Adipocyte (in vitro differentiated cells): Measurements from ENCODE around the gene IPO5.
A peak's percentile ranks its signal among the peaks of the same experiment; 100 is the strongest.
"Not testable (repeated sequence)": the region's sequence is repeated elsewhere in the genome, so short reads cannot be mapped to it uniquely, and the experiment has no call there.

Experiments
- DNase-seq: peaks from one replicate; pipeline ENCODE4 v3.0.0-alpha.2; 2015; ENCODE audit warnings: low read depth
- H3K27me3 ChIP-seq: replicated peaks from 2 replicates; pipeline ENCODE4 v1.7.0; 2013; ENCODE audit warnings: mild to moderate bottlenecking, low read length, moderate library complexity; ENCODE audit not compliant: control insufficient read depth, insufficient read depth
- H3K36me3 ChIP-seq: 2 replicates; pipeline ENCODE4 v1.7.0; 2013; ENCODE audit warnings: low read length, mild to moderate bottlenecking, moderate library complexity; ENCODE audit not compliant: control insufficient read depth, insufficient read depth, severe bottlenecking
- H3K4me1 ChIP-seq: 2 replicates; pipeline ENCODE4 v1.7.0; 2013; ENCODE audit warnings: mild to moderate bottlenecking, low read length, moderate library complexity; ENCODE audit not compliant: control insufficient read depth, insufficient read depth
- H3K4me3 ChIP-seq: 2 replicates; pipeline ENCODE4 v1.7.0; 2013; ENCODE audit warnings: mild to moderate bottlenecking, low read length, moderate library complexity
- H3K9ac ChIP-seq: 2 replicates; pipeline ENCODE4 v1.7.0; 2013; ENCODE audit warnings: mild to moderate bottlenecking, low read length, moderate library complexity
- H3K9me3 ChIP-seq: 2 replicates; pipeline ENCODE4 v1.7.0; 2013; ENCODE audit warnings: mild to moderate bottlenecking, low read length, moderate library complexity; ENCODE audit not compliant: control insufficient read depth

Gene IPO5

DNA sequence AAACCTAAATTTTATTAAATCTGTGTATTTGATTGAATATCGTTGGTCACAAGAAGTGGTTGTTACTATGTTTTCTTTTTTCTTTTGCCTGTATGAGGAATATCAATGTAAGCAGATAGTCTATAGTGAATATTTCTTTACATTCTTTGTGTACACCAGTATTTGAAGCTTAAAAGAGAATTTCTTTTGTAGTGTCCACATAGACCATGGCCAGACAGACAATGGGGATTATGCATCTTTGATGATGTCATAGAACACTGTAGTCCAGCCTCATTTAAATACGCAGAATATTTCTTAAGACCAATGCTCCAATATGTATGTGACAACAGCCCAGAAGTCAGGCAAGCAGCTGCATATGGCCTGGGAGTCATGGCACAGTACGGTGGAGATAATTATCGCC, 64.8 kb downstream of the IPO5 start:
- H3K9me3 ChIP-seq: no peaks in the 10 kb centered on the region
- no peak overlapping the region for H3K9ac ChIP-seq
- H3K36me3 ChIP-seq: peaks cover 94% of the 10 kb centered on the region
- H3K4me3 ChIP-seq: no peak overlapping the region
- no peaks in the 10 kb centered on the region for H3K27me3 ChIP-seq
- H3K4me1 ChIP-seq: peaks cover 22% of the 10 kb centered on the region
- DNase-seq: no peak

GRCh38 chr13:98019186-98019585, 65.7 kb downstream of the IPO5 start:
- Histone ChIP-seq H3K9me3 (no peaks in the 10 kb centered on the region), H3K4me1 (peaks cover 21% of the 10 kb centered on the region), H3K36me3 (peaks cover 94% of the 10 kb centered on the region), H3K27me3 (no peaks in the 10 kb centered on the region), H3K4me3 (no peak overlapping the region), H3K9ac (no peak overlapping the region)
- no peak for DNase-seq

GRCh38 chr13:98020271-98020670, 66.8 kb downstream of the IPO5 start:
- Histone ChIP-seq H3K4me3 (no peak overlapping the region), H3K4me1 (peaks cover 10% of the 10 kb centered on the region), H3K9ac (no peak overlapping the region), H3K36me3 (peaks cover 94% of the 10 kb centered on the region), H3K27me3 (no peaks in the 10 kb centered on the region), H3K9me3 (no peaks in the 10 kb centered on the region)
- no peak for DNase-seq

- Histone ChIP-seq H3K4me3 (no peak overlapping the region), H3K4me1 (peaks cover 21% of the 10 kb centered on the region), H3K27me3 (no peaks in the 10 kb centered on the region), H3K9ac (no peak overlapping the region), H3K36me3 (peaks cover 75% of the 10 kb centered on the region), H3K9me3 (no peaks in the 10 kb centered on the region)
- peak; percentile 68 for DNase-seq
Measured at GRCh38 chr13:98022210-98022609, 68.7 kb downstream of the IPO5 start.

DNA sequence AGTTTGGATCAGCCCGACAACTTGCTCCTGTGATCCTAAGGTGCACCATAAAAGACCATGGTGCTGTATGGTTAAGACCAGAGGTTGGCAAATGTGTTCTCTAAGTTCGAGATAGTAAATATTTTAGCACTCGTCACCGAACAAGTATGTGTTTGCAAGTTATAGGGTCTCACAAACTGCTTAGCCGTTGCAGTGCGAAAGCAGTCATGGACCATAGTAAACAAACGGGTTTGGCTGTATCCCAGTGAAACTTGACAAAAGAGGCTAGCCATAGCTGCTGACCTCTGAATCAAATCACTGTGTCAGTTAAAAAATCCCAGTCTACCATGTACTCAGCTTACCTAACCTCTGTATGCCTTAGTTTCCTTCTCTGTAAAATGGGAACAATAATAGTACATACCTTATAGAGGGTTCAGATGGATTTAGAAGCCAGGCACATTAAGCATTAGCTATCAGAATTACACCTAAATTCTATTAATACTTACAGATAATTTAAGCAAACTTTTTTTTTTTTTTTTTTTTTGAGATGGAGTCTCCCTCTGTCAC, 72.1 kb downstream of the IPO5 start:
- no peaks in the 10 kb centered on the region for H3K27me3 ChIP-seq
- H3K9me3 ChIP-seq: no peaks in the 10 kb centered on the region
- peaks cover 21% of the 10 kb centered on the region for H3K4me1 ChIP-seq
- DNase-seq: no peak
- peaks cover 42% of the 10 kb centered on the region for H3K36me3 ChIP-seq
- no peak overlapping the region for H3K4me3 ChIP-seq
- no peak overlapping the region for H3K9ac ChIP-seq

DNA sequence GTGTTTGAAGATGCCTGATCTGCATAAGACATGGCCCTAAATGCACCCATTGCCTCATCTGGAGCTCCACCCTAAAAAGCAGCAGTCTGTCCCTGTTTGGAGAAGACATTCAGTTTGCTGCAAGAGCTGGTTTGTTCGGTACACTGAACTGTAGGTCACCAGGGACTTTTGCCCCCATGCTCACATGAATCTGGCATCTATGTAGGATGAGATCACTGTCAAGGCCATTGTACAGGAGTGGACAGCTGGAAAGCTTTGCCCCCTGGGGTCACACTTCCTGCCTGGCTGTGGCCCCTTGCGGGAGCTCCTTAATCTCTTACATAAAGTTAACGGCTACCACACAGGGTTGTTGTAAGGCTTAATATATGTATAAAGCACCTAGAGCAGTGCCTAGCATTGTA, 73.0 kb downstream of the IPO5 start:
- peaks cover 33% of the 10 kb centered on the region for H3K36me3 ChIP-seq
- no peak overlapping the region for H3K9ac ChIP-seq
- no peaks in the 10 kb centered on the region for H3K9me3 ChIP-seq
- H3K4me1 ChIP-seq: peaks cover 21% of the 10 kb centered on the region
- H3K4me3 ChIP-seq: no peak overlapping the region
- peak; percentile 20 for DNase-seq
- H3K27me3 ChIP-seq: no peaks in the 10 kb centered on the region

DNA sequence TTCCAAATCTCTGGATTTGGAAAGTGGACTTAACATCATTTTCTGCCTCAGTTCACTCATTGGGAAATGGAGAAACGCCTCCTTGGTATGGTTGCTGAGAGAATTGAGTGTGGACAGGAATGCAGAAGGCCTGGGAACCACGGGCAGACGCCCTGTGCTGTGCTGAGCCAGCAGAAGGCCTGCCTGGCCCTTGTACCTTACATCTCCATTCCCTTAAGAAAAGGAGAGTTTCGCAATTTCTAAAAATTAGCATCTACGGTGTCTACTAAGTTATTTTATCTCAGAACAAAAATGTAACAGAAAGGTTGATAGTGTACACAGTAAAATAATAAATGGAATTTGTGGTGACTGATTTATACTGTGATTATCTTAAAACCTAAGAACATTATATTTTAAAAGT, 78.7 kb downstream of the IPO5 start:
- no peaks in the 10 kb centered on the region for H3K9me3 ChIP-seq
- H3K27me3 ChIP-seq: no peaks in the 10 kb centered on the region
- peak; percentile 7 for DNase-seq
- no peaks in the 10 kb centered on the region for H3K36me3 ChIP-seq
- peaks cover under 1% of the 10 kb centered on the region for H3K4me1 ChIP-seq
- no peak overlapping the region for H3K9ac ChIP-seq
- H3K4me3 ChIP-seq: no peak overlapping the region

DNA sequence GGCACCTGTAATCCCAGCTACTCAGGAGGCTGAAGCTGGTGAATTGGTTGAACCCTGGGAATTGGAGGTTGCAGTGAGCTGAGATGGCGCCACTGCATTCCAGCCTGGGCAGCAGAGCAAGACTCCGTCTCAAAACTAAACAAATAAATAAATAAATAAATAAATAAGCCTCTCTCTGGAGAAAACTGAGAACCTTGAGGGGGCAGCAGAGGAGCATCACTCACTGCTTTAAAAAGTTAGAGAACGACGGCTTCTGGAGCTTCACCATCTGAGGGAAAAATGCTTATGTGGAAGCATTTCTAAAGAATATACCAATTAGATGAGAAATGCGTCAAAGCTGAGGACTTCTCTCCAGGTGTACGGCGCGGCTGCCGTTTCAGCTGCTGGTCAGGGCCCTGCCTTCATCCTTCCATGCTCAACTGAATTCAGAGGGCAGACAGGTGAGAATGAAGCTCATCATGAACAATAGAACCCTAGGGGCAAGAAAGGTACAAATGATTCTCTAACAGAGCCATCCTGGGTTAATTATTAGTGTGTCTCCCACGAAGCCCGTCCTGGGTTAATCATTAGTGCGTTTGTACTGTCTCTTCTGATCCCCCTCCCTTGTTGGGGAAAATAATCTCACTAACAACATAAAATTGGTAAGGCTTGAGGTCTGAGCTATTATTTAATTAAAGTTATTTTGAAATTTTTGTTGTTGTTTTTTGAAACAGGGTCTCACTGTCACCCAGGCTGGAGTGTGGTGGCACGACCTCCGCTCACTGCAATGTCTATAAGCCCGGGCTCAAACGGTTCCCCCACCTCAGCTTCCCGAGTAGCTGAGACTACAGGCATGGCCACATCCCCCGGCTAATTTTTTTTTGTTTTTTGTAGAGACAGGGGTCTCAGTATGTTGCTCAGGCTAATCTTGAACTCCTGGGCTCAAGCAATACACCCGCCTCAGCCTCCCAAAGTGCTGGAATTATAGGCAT, 80.1 kb downstream of the IPO5 start:
- no peaks in the 10 kb centered on the region for H3K4me1 ChIP-seq
- no peaks in the 10 kb centered on the region for H3K36me3 ChIP-seq
- DNase-seq: peak; percentile 79
- H3K27me3 ChIP-seq: no peaks in the 10 kb centered on the region
- no peaks in the 10 kb centered on the region for H3K9me3 ChIP-seq
- H3K4me3 ChIP-seq: no peak overlapping the region
- no peak overlapping the region for H3K9ac ChIP-seq

- no peak overlapping the region for H3K4me3 ChIP-seq
- no peak for DNase-seq
- H3K4me1 ChIP-seq: no peaks in the 10 kb centered on the region
- H3K36me3 ChIP-seq: no peaks in the 10 kb centered on the region
- H3K9ac ChIP-seq: no peak overlapping the region
- no peaks in the 10 kb centered on the region for H3K27me3 ChIP-seq
- no peaks in the 10 kb centered on the region for H3K9me3 ChIP-seq
Measured at GRCh38 chr13:98035373-98035772, 81.9 kb downstream of the IPO5 start.

DNA sequence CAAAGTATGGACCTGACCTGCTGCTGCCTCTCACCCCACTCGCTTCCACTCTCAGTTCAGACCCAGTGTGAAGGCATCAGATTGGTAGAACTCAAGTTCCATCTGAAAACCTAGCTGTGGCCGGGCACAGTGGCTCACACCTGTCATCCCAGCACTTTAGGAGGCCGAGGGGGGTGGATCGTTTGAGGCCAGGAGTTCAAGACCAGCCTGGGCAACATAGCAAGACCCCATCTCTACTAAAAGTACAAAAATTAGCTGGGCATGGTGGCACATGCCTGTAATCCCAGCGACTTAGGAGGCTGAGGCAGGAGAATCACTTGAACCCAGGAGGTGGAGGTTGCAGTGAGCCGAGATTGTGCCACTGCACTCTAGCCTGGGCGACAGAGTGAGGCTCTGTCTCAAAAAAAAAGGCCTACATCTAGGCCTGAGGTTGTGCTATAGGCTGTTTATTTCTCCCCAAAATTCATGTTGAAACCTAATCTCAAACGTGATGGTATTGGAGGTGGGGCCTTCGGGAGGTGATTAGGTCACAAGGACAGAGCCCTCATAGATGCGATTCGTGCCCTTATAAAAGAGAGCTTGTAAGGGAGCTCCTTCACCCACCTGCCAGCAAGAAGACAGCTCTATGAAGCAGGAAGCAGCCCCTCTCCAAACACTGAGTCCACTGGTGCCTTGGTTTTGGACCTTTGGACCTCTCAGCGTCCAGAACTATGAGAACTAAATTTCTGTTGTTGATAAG, 83.3 kb downstream of the IPO5 start:
- not testable (repeated sequence) for H3K36me3 ChIP-seq, H3K4me3 ChIP-seq, H3K27me3 ChIP-seq, H3K9me3 ChIP-seq, H3K4me1 ChIP-seq, H3K9ac ChIP-seq, DNase-seq

DNA sequence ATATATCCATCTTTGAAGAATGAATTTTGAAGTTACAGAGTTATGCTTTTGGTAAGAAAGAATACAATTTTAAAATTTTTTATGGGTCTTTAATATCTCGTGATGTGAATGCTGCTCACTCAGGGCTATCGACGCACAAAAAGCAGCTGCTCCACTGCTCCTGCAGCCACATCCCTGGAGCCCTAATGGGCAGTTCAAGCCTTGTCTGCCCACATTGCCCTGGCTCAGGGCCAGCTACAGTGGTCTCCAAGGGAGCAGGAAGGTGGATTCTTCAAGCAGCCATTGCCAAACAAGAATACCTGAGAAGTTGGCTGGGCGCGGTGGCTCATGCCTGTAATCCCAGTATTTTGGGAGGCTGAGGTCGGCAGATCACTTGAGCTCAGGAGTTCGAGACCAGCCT, 85.8 kb downstream of the IPO5 start:
- DNase-seq: no peak
- no peaks in the 10 kb centered on the region for H3K4me1 ChIP-seq
- no peak overlapping the region for H3K4me3 ChIP-seq
- H3K36me3 ChIP-seq: no peaks in the 10 kb centered on the region
- no peaks in the 10 kb centered on the region for H3K27me3 ChIP-seq
- H3K9ac ChIP-seq: no peak overlapping the region
- no peaks in the 10 kb centered on the region for H3K9me3 ChIP-seq
